Left lung (tissue), 10 donors: ENCODE measurements around the gene FITM2. TPM values are rescaled to one million over a fixed set of nuclear protein-coding genes. Genes with fewer than 3 reads are reported as not detected.

ENCODE experiments used
- ATAC-seq: fragments of 200-7000 bp; cut with Tn5 transposase; one replicate; pipeline ENCODE4 v1.9.1; 2020; ENCODE audit warnings: moderate library complexity
- DNase-seq, 4 donors: peaks; one replicate each; pipeline ENCODE4 v3.0.0-alpha.2; 2013 to 2020
- H3K27ac ChIP-seq, 2 donors: fragments of 200-600 bp; sonication (generic) in 1 of 2; one replicate each; pipeline versions ENCODE4 v1.5.0 to v1.8.0; 2020 to 2021
- H3K27me3 ChIP-seq, 2 donors: fragments of 200-600 bp; sonication (generic) in 1 of 2; one replicate each; pipeline versions ENCODE4 v1.5.0 to v1.8.0; 2020 to 2021
- H3K36me3 ChIP-seq, 2 donors: fragments of 200-600 bp; sonication (generic) in 1 of 2; one replicate each; pipeline versions ENCODE4 v1.5.0 to v1.8.0; 2020 to 2021
- H3K4me1 ChIP-seq, 2 donors: fragments of 200-600 bp; one replicate each; pipeline ENCODE4 v1.8.0; 2021
- H3K4me3 ChIP-seq, 2 donors: fragments of 200-600 bp; sonication (generic) in 1 of 2; one replicate each; pipeline versions ENCODE4 v1.5.0 to v1.8.0; 2020 to 2021; ENCODE audit warnings: mild to moderate bottlenecking in 1 of 2
- H3K9me3 ChIP-seq, 2 donors: fragments of 200-600 bp; sonication (generic) in 1 of 2; one replicate each; pipeline versions ENCODE4 v1.5.0 to v1.8.0; 2020 to 2021
- CTCF ChIP-seq, 2 donors: fragments of 200-600 bp; sonication (generic) in 1 of 2; IDR thresholded peaks; one replicate each; pipeline versions ENCODE4 v1.5.0 to v1.8.0; 2021; ENCODE audit warnings: antibody characterized with exemption in 2 of 2
- intact Hi-C, 2 donors: fragments of 100-400 bp; cut with DNase I; formaldehyde crosslinking; loops; one replicate each; pipeline versions ENCODE4 v1.11.2 to v1.14.2; 2022
- polyA plus RNA-seq, 6 donors: library from polyadenylated mRNA; unstranded; fragments of 120-200 nt; gene quantifications; one replicate each; pipeline ENCODE4 v1.2.1, GENCODE V29; 2013; ENCODE audit not compliant: insufficient read length in 6 of 6
- total RNA-seq, 2 donors: library from RNA; stranded (reverse); fragmentation: NEBNext Ultra II Directional; extraction: Animal tissue kit (Norgen Biotek cat#: 25700); gene quantifications; one replicate each; pipeline ENCODE4 v1.2.1, GENCODE V29; 2021
- donor health status: DM: no; HTN: yes; CAD: no.
- donor health status: DM: no; HTN: no; CAD: no.

The FITM2 gene
- total and polyA plus RNA-seq, 8 donors = 6.8 to 15.3 (median 8.5) TPM

GRCh38 chr20:44287272-44288097 lies 23.5 kb downstream of the FITM2 start:
- Histone ChIP-seq H3K27ac (no peak overlapping the region), H3K27me3 (no peaks in the 10 kb centered on the region), H3K9me3 (no peaks in the 10 kb centered on the region), H3K36me3 (no peaks in the 10 kb centered on the region), H3K4me3 (no peak overlapping the region), H3K4me1 (no peaks in the 10 kb centered on the region)
- DNase-seq (no peak), ATAC-seq (no peak)
- no peak for TF ChIP-seq CTCF (IDR thresholded peaks at IDR 0.05)
- intact Hi-C loops = no loop called here

- H3K36me3 ChIP-seq = no peaks in the 10 kb centered on the region
- intact Hi-C loops = no loop called here
- H3K4me3 ChIP-seq = no peak overlapping the region
- no peak for TF ChIP-seq CTCF (IDR thresholded peaks at IDR 0.05)
- H3K9me3 ChIP-seq = no peaks in the 10 kb centered on the region
- no peak for ATAC-seq
- no peaks in the 10 kb centered on the region for H3K4me1 ChIP-seq
- no peaks in the 10 kb centered on the region for H3K27me3 ChIP-seq
- no peak overlapping the region for H3K27ac ChIP-seq
- DNase-seq = no peak
Measured at GRCh38 chr20:44284032-44284431, 27.0 kb downstream of the FITM2 start.

- no peaks in the 10 kb centered on the region for H3K36me3 ChIP-seq
- no peak overlapping the region for H3K27ac ChIP-seq
- H3K4me1 ChIP-seq = no peaks in the 10 kb centered on the region
- no peak for DNase-seq
- intact Hi-C loops = no loop called here
- no peaks in the 10 kb centered on the region for H3K27me3 ChIP-seq
- no peak for ATAC-seq
- H3K9me3 ChIP-seq = no peaks in the 10 kb centered on the region
- no peak overlapping the region for H3K4me3 ChIP-seq
- TF ChIP-seq CTCF (IDR thresholded peaks at IDR 0.05) = no peak
Measured at GRCh38 chr20:44282192-44282591, 28.8 kb downstream of the FITM2 start.

GRCh38 chr20:44280387-44280786 lies 30.6 kb downstream of the FITM2 start:
- H3K36me3 ChIP-seq = no peaks in the 10 kb centered on the region
- intact Hi-C loops = no loop called here
- DNase-seq (no peak), ATAC-seq (no peak)
- no peaks in the 10 kb centered on the region for H3K27me3 ChIP-seq
- no peak overlapping the region for H3K4me3 ChIP-seq
- H3K9me3 ChIP-seq = no peaks in the 10 kb centered on the region
- no peak for TF ChIP-seq CTCF (IDR thresholded peaks at IDR 0.05)
- H3K27ac ChIP-seq = no peak overlapping the region
- no peaks in the 10 kb centered on the region for H3K4me1 ChIP-seq

GRCh38 chr20:44279228-44279627 lies 31.8 kb downstream of the FITM2 start:
- H3K4me3 ChIP-seq = no peak overlapping the region
- DNase-seq = no peak
- no peaks in the 10 kb centered on the region for H3K36me3 ChIP-seq
- no peaks in the 10 kb centered on the region for H3K4me1 ChIP-seq
- no peaks in the 10 kb centered on the region for H3K27me3 ChIP-seq
- no peak for TF ChIP-seq CTCF (IDR thresholded peaks at IDR 0.05)
- intact Hi-C loops = no loop called here
- H3K9me3 ChIP-seq = no peaks in the 10 kb centered on the region
- ATAC-seq = no peak
- H3K27ac ChIP-seq = no peak overlapping the region
